H1 (cell line): ENCODE measurements around the gene POLR2F. TPM values are rescaled to one million over a fixed set of nuclear protein-coding genes. Genes with fewer than 3 reads are reported as not detected.

Experiments used
- CTCF ChIA-PET: fragments of 300-600 bp; sonication (Branson Sonifier 250); formaldehyde crosslinking; loops from one replicate; lab custom pipeline; 2021; ENCODE audit not compliant: partially characterized antibody; lab: Charles Lee
- POLR2A ChIA-PET: fragments of 300-600 bp; sonication (Branson Sonifier 250); formaldehyde crosslinking; loops from one replicate; lab custom pipeline; 2021; ENCODE audit warnings: inconsistent platforms; ENCODE audit not compliant: partially characterized antibody; lab: Charles Lee
- DNase-seq, 2 experiments: peaks; one replicate each; pipeline versions ENCODE4 v3.0.0 to v3.0.0-alpha.2; 2010 to 2022; ENCODE audit warnings: low spot score in 2 of 2, low read depth in 1 of 2, mixed read lengths in 1 of 2
- FAIRE-seq: peaks from 2 replicates; lab custom pipeline; 2011; peaks lifted over from hg19 to GRCh38; lab: Jason Lieb, UNC
- H2AFZ ChIP-seq: 2 replicates; pipeline ENCODE4 v1.8.1; 2012; ENCODE audit warnings: low read length, inconsistent platforms
- H2AK5ac ChIP-seq: 2 replicates; pipeline ENCODE4 v1.6.1; 2013; ENCODE audit warnings: low read depth, low read length
- H2BK120ac ChIP-seq: replicated peaks from 2 replicates; pipeline ENCODE3; 2013; ENCODE audit warnings: low read depth, low read length, inconsistent platforms
- H2BK12ac ChIP-seq: 2 replicates; pipeline ENCODE4 v1.6.1; 2013; ENCODE audit warnings: low read depth, low read length
- H2BK15ac ChIP-seq: 2 replicates; pipeline ENCODE4 v1.6.1; 2013; ENCODE audit warnings: low read length
- H2BK20ac ChIP-seq: 2 replicates; pipeline ENCODE4 v1.6.1; 2013; ENCODE audit warnings: low read length
- H2BK5ac ChIP-seq: 2 replicates; pipeline ENCODE4 v1.6.1; 2013; ENCODE audit warnings: low read depth, low read length
- H3K14ac ChIP-seq: 2 replicates; pipeline ENCODE4 v1.6.1; 2013; ENCODE audit warnings: inconsistent platforms; ENCODE audit not compliant: insufficient read length
- H3K18ac ChIP-seq: 2 replicates; pipeline ENCODE4 v1.6.1; 2013; ENCODE audit warnings: low read length; ENCODE audit errors: extremely low read depth
- H3K23ac ChIP-seq: 2 replicates; pipeline ENCODE4 v1.6.1; 2013; ENCODE audit warnings: inconsistent platforms; ENCODE audit not compliant: insufficient read length
- H3K23me2 ChIP-seq: 2 replicates; pipeline ENCODE4 v1.6.1; 2013; ENCODE audit warnings: low read depth, low read length
- H3K27ac ChIP-seq: 2 replicates; pipeline ENCODE4 v1.6.1; 2011; ENCODE audit warnings: low read depth, low read length, inconsistent platforms
- H3K27me3 ChIP-seq, 4 experiments: replicated peaks in 1 of 4; 1 replicate in 1 of 4; 2 replicates in 3 of 4; pipeline versions ENCODE4 v1.6.1 to v1.8.1; 2011 to 2013; ENCODE audit warnings: low read length in 3 of 4, mild to moderate bottlenecking in 3 of 4, inconsistent platforms in 2 of 4, mixed read lengths in 2 of 4, moderate library complexity in 1 of 4; ENCODE audit not compliant: control insufficient read depth in 3 of 4, insufficient read depth in 3 of 4; ENCODE audit errors: extremely low read depth in 1 of 4
- H3K36me3 ChIP-seq, 4 experiments: 2 replicates each; pipeline versions ENCODE4 v1.6.1 to v1.8.1; 2011 to 2013; ENCODE audit warnings: mild to moderate bottlenecking in 4 of 4, low read length in 3 of 4, moderate library complexity in 2 of 4, control low read depth in 1 of 4, inconsistent platforms in 1 of 4; ENCODE audit not compliant: insufficient read depth in 4 of 4, control insufficient read depth in 2 of 4
- H3K4ac ChIP-seq: replicated peaks from 2 replicates; pipeline ENCODE3; 2013; ENCODE audit warnings: low read length, low read depth, mixed read lengths, inconsistent platforms; ENCODE audit not compliant: insufficient read length
- H3K4me1 ChIP-seq, 4 experiments: replicated peaks in 1 of 4; 1 replicate in 1 of 4; 2 replicates in 3 of 4; pipeline versions ENCODE4 v1.6.1 to v1.8.1; 2011 to 2013; ENCODE audit warnings: low read length in 3 of 4, inconsistent platforms in 2 of 4, mixed read lengths in 1 of 4; ENCODE audit not compliant: insufficient read depth in 4 of 4, control insufficient read depth in 3 of 4
- H3K4me2 ChIP-seq, 2 experiments: 2 replicates each; pipeline versions ENCODE4 v1.6.1 to v1.8.1; 2011 to 2013; ENCODE audit warnings: low read depth in 2 of 2, low read length in 2 of 2, control low read depth in 1 of 2, inconsistent platforms in 1 of 2, mild to moderate bottlenecking in 1 of 2; ENCODE audit not compliant: insufficient read depth in 1 of 2
- H3K4me3 ChIP-seq, 4 experiments: fragments of 200-600, 300-600 bp in 1 of 4; sonication (generic), shearing (Covaris generic), sonication (Bioruptor Twin) in 1 of 4; 2 replicates each; pipeline versions ENCODE4 v1.5.1 to v1.8.1; 2011 to 2016; ENCODE audit warnings: low read length in 4 of 4, low read depth in 3 of 4, control low read depth in 2 of 4, inconsistent platforms in 2 of 4, mild to moderate bottlenecking in 2 of 4, mixed read lengths in 1 of 4, moderate library complexity in 1 of 4; ENCODE audit not compliant: insufficient read depth in 2 of 4; ENCODE audit errors: extremely low read depth in 1 of 4
- H3K56ac ChIP-seq: replicated peaks from 2 replicates; pipeline ENCODE3; 2013; ENCODE audit warnings: low read depth, mild to moderate bottlenecking, mixed read lengths, low read length, inconsistent platforms; ENCODE audit not compliant: insufficient read length
- H3K79me1 ChIP-seq: 2 replicates; pipeline ENCODE4 v1.6.1; 2013; ENCODE audit warnings: low read depth, low read length, control low read depth
- H3K79me2 ChIP-seq, 2 experiments: 2 replicates each; pipeline versions ENCODE4 v1.6.1 to v1.8.1; 2012 to 2013; ENCODE audit warnings: low read length in 2 of 2, mild to moderate bottlenecking in 2 of 2, inconsistent platforms in 1 of 2; ENCODE audit not compliant: insufficient read depth in 2 of 2, control insufficient read depth in 1 of 2
- H3K9ac ChIP-seq, 4 experiments: replicated peaks in 1 of 4; 1 replicate in 1 of 4; 2 replicates in 3 of 4; pipeline versions ENCODE4 v1.6.1 to v1.8.1; 2011 to 2013; ENCODE audit warnings: low read depth in 3 of 4, low read length in 3 of 4, control low read depth in 2 of 4, mild to moderate bottlenecking in 2 of 4, moderate library complexity in 2 of 4, inconsistent platforms in 1 of 4; ENCODE audit errors: extremely low read depth in 1 of 4
- H3K9me3 ChIP-seq, 2 experiments: 2 replicates each; pipeline versions ENCODE4 v1.6.1 to v1.8.1; 2012 to 2013; ENCODE audit warnings: mild to moderate bottlenecking in 2 of 2, moderate library complexity in 2 of 2, control low read depth in 1 of 2, inconsistent platforms in 1 of 2, low read depth in 1 of 2, low read length in 1 of 2, mixed read lengths in 1 of 2; ENCODE audit not compliant: insufficient read depth in 2 of 2
- H4K20me1 ChIP-seq, 2 experiments: replicated peaks in 1 of 2; 2 replicates each; pipeline versions ENCODE3 to v1.8.1; 2011 to 2013; ENCODE audit warnings: inconsistent platforms in 2 of 2, low read length in 2 of 2, mild to moderate bottlenecking in 1 of 2; ENCODE audit not compliant: insufficient read depth in 2 of 2, control insufficient read depth in 1 of 2
- H4K5ac ChIP-seq: 2 replicates; pipeline ENCODE4 v1.6.1; 2013; ENCODE audit warnings: low read length, low read depth, mixed read lengths, inconsistent platforms; ENCODE audit not compliant: insufficient read length
- H4K8ac ChIP-seq: 2 replicates; pipeline ENCODE4 v1.8.0; 2013; ENCODE audit warnings: mild to moderate bottlenecking, moderate library complexity, low read length, inconsistent platforms; ENCODE audit not compliant: insufficient read depth; ENCODE audit errors: extremely low read depth
- H4K91ac ChIP-seq: replicated peaks from 2 replicates; pipeline ENCODE3; 2013; ENCODE audit warnings: low read length, mixed read lengths, inconsistent platforms; ENCODE audit not compliant: insufficient read length
- ATF2 ChIP-seq: IDR thresholded peaks from 2 replicates; pipeline ENCODE4 v1.6.1; 2012; ENCODE audit warnings: low read length, inconsistent platforms
- BRCA1 ChIP-seq: IDR thresholded peaks from 2 replicates; pipeline ENCODE4 v1.6.1; 2012; ENCODE audit warnings: low read depth, low read length, improper control_type of control experiment
- CTBP2 ChIP-seq: IDR thresholded peaks from 2 replicates; pipeline ENCODE4 v1.7.0; 2011; ENCODE audit warnings: borderline replicate concordance, mild to moderate bottlenecking, moderate library complexity, mixed read lengths, low read length; ENCODE audit not compliant: insufficient read depth, insufficient read length
- GTF2F1 ChIP-seq: IDR thresholded peaks from 2 replicates; pipeline ENCODE4 v1.6.1; 2012; ENCODE audit warnings: low read depth, low read length, improper control_type of control experiment, borderline replicate concordance
- HDAC2 ChIP-seq, 2 experiments: fragments of 300-600 bp in 1 of 2; sonication (generic) in 1 of 2; IDR thresholded peaks; 2 replicates each; pipeline ENCODE4 v1.6.1; 2011 to 2012; ENCODE audit warnings: low read depth in 2 of 2, low read length in 2 of 2, mild to moderate bottlenecking in 2 of 2, moderate library complexity in 2 of 2, borderline replicate concordance in 1 of 2, inconsistent platforms in 1 of 2
- KDM1A ChIP-seq: fragments of 200-600, 300-600 bp; sonication (generic); IDR thresholded peaks from 2 replicates; pipeline ENCODE4 v1.7.1; 2016; ENCODE audit warnings: mild to moderate bottlenecking, low read length, borderline replicate concordance
- NANOG ChIP-seq: IDR thresholded peaks from 2 replicates; pipeline ENCODE4 v1.6.1; 2011; ENCODE audit warnings: low read length, low read depth, mild to moderate bottlenecking, inconsistent platforms; ENCODE audit not compliant: insufficient read depth, poor library complexity, severe bottlenecking
- POLR2AphosphoS5 ChIP-seq: IDR thresholded peaks from 2 replicates; pipeline ENCODE4 v1.6.1; 2011; ENCODE audit warnings: low read depth, low read length
- POU5F1 ChIP-seq: IDR thresholded peaks from 2 replicates; pipeline ENCODE4 v1.6.1; 2011; ENCODE audit warnings: low read depth, mild to moderate bottlenecking, low read length, moderate library complexity
- RAD21 ChIP-seq, 2 experiments: IDR thresholded peaks in 1 of 2; conservative IDR thresholded peaks in 1 of 2; 2 replicates each; pipeline ENCODE4 v1.6.1; 2011; ENCODE audit warnings: low read depth in 2 of 2, low read length in 2 of 2, improper control_type of control experiment in 1 of 2, inconsistent platforms in 1 of 2, mild to moderate bottlenecking in 1 of 2, moderate library complexity in 1 of 2
- TAF1 ChIP-seq: IDR thresholded peaks from 2 replicates; pipeline ENCODE4 v1.6.1; 2011; ENCODE audit warnings: mild to moderate bottlenecking, low read depth, low read length
- WGBS, 2 experiments: shearing (Covaris generic) in 1 of 2; methylation state at CpG; one replicate each; pipeline versions ENCODE4 v1.1.6 to v1.1.7; 2013 to 2015; ENCODE audit warnings: low lambda C conversion rate in 2 of 2, mixed read lengths in 2 of 2, inconsistent platforms in 1 of 2, low coverage in 1 of 2, missing lambda C conversion rate in 1 of 2; ENCODE audit not compliant: insufficient replicate concordance in 2 of 2, insufficient coverage in 1 of 2, insufficient read length in 1 of 2; ENCODE audit errors: extremely low coverage in 1 of 2, missing lambda C conversion rate in 1 of 2; 5-methylcytosine and 5-hydroxymethylcytosine counted together
- polyA plus RNA-seq, 7 experiments: library from polyadenylated mRNA; depleted of rRNA in 3 of 7; stranded (reverse) in 5 of 7; unstranded in 2 of 7; fragments of >200 nt in 5 of 7; fragments of 200-250 nt in 2 of 7; gene quantifications; 1 replicate in 5 of 7; 2 replicates in 1 of 7; 4 replicates in 1 of 7; pipeline versions ENCODE4 v1.2.1 to v1.2.3, GENCODE V29; 2011 to 2013; ENCODE audit warnings: missing spikeins in 2 of 7, mixed read lengths in 2 of 7
- total RNA-seq: library from RNA; stranded (reverse); fragmentation: NEBNext Ultra II Directional; extraction: Animal tissue kit (Norgen Biotek cat#: 25700); gene quantifications from 2 replicates; pipeline ENCODE4 v1.2.1, GENCODE V29; 2021

The POLR2F gene
- total and polyA plus RNA-seq, 2 of the 8 experiments (the other 6 are each of a cell fraction or from before 2014, with no cell fraction given) = 150 to 176 TPM

- POLR2A ChIA-PET = interaction anchor here (2.7 kb wide), 1 partner anchor 11 kb away, joined by 8 read pairs; the partner anchor contains the start of gene SOX10
- H3K9me3 ChIP-seq = no peaks in the 10 kb centered on the region
- TF ChIP-seq GTF2F1 (no peak), POU5F1 (no peak), TAF1 (no peak), HDAC2 (IDR thresholded peaks at IDR 0.05; ENCODE audit: borderline replicate concordance in 1 of 2, low read depth in 2 of 2, low read length in 2 of 2) (no peak), BRCA1 (no peak), CTBP2 (no peak), POLR2AphosphoS5 (no peak), KDM1A (no peak), RAD21 (IDR thresholded peaks at IDR 0.05 in 1 of 2, conservative IDR thresholded peaks at IDR 0.05 in 1 of 2; ENCODE audit: low read depth in 2 of 2, low read length in 2 of 2) (no peak), NANOG (no peak), ATF2 (no peak)
Measured at GRCh38 chr22:37996079-37996478, 42.6 kb downstream of the POLR2F start.

More at GRCh38 chr22:37996079-37996478, 42.6 kb downstream of the POLR2F start:
- Histone ChIP-seq H3K23ac (no peak overlapping the region), H3K23me2 (no peaks in the 10 kb centered on the region), H3K14ac (no peak overlapping the region), H3K36me3 (no peaks in the 10 kb centered on the region), H4K5ac (no peak overlapping the region), H3K18ac (no peak overlapping the region), H2BK15ac (peak overlapping the region; percentile 81; the same call in 1 of the 2 replicates), H2BK12ac (no peak overlapping the region; the same call in 1 of the 2 replicates), H3K27ac (no peak overlapping the region), H2AK5ac (no peak overlapping the region), H3K27me3 (no peaks in the 10 kb centered on the region; a peak in 1 of 7 replicates), H4K20me1 (no peaks in the 10 kb centered on the region), H2BK120ac (no peak overlapping the region), H3K9ac (no peak overlapping the region), H3K56ac (no peak overlapping the region), H2BK5ac (no peak overlapping the region), H3K79me1 (no peaks in the 10 kb centered on the region), H4K8ac (no peak overlapping the region), H2BK20ac (no peak overlapping the region), H3K4me1 (peaks cover 0 to 23% (median 8%) of the 10 kb centered on the region in 4 experiments; a peak in 5 of 7 replicates), H2AFZ (no peak overlapping the region), H3K4me2 (no peak overlapping the region), H3K4me3 (no peak overlapping the region), H4K91ac (no peak overlapping the region), H3K4ac (no peak overlapping the region), H3K79me2 (no peaks in the 10 kb centered on the region)
- WGBS, 2 experiments = no CpG with 5 or more reads among the region's 4 CpGs
- DNase-seq (no peak), FAIRE-seq (no peak)
- CTCF ChIA-PET = interaction anchor here (1.2 to 4.3 kb wide), 3 partner anchors 12 to 109 kb away, joined by 3 to 20 read pairs (median 3); partner anchors contain the start of gene SOX10
